ENCODE results near the gene CRYBG3.

CRYBG3 gene

DNA sequence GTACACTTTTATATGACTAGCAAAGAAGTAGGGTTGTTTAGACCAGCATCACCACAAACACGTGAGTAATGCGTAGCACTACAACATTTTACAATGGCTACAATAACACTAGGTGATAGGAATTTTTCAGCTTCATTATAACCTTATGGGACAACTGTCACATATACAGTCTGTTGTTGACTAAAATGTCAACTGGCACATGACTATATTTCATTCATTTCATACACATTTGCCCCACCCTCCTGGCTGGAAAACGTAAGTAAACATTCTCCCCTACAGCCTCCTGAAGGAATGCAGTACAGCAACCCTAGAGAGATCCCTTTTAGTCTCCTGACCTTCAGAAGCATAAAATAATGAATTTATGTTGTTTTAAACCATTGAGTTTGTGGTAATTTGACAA is 134.2 kb downstream of the CRYBG3 start:
- H3K27ac Mint-ChIP-seq, result no peak overlapping the region
- no peak for DNase-seq
- H3K36me3 Mint-ChIP-seq (ENCODE audit: low read depth), result peaks cover 95% of the 10 kb centered on the region
- H3K27me3 Mint-ChIP-seq, result no peaks in the 10 kb centered on the region
- H3K4me3 Mint-ChIP-seq, result no peak overlapping the region
- no peaks in the 10 kb centered on the region for H3K9me3 Mint-ChIP-seq
- no peaks in the 10 kb centered on the region for H3K4me1 Mint-ChIP-seq (ENCODE audit: low read depth)

DNA sequence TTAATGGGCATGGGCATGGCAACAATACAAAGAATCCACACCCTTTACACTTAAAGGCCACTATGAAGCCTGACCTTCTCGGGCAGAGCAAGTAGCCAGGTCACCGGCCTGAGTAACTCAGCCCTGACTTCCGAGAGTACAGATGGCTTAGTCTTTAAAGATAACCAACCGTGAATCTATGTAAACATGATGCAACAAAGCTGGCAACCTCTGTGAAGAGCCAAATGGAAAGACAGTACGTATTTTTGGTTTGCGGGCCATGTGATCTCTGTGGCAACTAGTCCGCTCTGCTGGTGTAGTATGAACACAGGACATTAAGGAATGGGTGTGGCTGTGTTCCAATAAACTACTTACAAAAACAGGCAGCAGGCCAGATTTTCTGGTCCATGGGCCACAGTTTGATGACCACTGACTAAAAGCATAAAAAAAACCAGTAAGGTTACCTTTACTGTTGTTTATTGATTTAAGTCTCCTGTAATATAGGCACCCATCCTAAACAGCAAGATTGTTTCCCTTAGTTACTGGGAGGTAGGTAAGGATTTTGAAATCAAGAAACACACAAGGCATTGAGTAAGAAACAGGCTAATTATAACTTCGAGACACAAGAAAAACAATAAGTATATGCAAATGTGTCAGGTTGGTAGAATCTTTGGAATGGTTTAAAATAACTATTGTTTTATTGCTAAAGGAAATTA is 136.0 kb downstream of the CRYBG3 start:
- Mint-ChIP-seq H3K9me3 (no peaks in the 10 kb centered on the region), H3K27ac (no peak overlapping the region), H3K27me3 (no peaks in the 10 kb centered on the region), H3K4me1 (ENCODE audit: low read depth) (peaks cover 15% of the 10 kb centered on the region), H3K4me3 (no peak overlapping the region), H3K36me3 (ENCODE audit: low read depth) (peaks cover 96% of the 10 kb centered on the region)
- no peak for DNase-seq

GRCh38 chr3:97958396-97958795 is 136.6 kb downstream of the CRYBG3 start:
- DNase-seq, result no peak
- Mint-ChIP-seq H3K4me3 (no peak overlapping the region), H3K36me3 (ENCODE audit: low read depth) (peaks cover 95% of the 10 kb centered on the region), H3K27me3 (no peaks in the 10 kb centered on the region), H3K27ac (no peak overlapping the region), H3K9me3 (no peaks in the 10 kb centered on the region), H3K4me1 (ENCODE audit: low read depth) (peaks cover 17% of the 10 kb centered on the region)

DNA sequence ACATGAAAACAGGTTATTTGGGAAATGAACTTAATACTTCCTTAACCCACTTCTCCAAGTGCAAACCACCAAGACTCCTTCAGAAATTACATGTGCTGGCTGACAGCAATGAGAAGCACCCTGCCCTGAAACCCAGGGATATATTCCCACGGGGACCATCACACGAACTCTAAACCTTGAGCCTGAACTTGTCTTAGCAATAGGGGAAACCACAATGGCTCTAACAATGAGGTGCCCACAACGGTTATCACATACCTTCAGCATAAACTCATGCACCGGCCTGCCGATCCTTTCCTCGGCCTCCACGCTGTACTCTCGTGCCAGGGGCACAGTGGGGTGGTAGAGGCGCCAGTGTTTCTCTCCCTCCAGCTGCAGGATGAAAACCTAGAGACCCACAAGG is 137.0 kb downstream of the CRYBG3 start:
- no peak for DNase-seq
- H3K9me3 Mint-ChIP-seq, result no peaks in the 10 kb centered on the region
- H3K36me3 Mint-ChIP-seq (ENCODE audit: low read depth), result peaks cover 95% of the 10 kb centered on the region
- peaks cover 21% of the 10 kb centered on the region for H3K4me1 Mint-ChIP-seq (ENCODE audit: low read depth)
- H3K27ac Mint-ChIP-seq, result no peak overlapping the region
- no peaks in the 10 kb centered on the region for H3K27me3 Mint-ChIP-seq
- no peak overlapping the region for H3K4me3 Mint-ChIP-seq

DNA sequence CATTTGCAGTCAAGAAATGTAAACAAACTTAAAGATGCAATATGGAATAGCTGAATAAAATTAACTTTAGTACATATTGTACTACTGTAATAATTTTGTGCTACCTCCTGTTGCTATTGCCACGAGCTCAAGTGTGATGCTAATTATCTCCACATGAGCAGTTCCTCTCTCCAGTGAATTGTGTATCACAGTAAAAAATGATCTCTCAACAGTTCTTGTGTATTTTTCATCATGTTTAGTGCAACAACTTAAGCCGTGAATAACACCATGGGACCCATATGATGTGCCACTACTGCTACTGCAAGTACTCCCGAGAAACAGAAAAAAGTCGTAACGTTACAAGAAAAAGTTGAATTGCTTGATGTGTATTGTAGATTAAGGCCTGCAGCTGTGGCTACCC is 138.1 kb downstream of the CRYBG3 start:
- Mint-ChIP-seq H3K27me3 (no peaks in the 10 kb centered on the region), H3K36me3 (ENCODE audit: low read depth) (peaks cover 95% of the 10 kb centered on the region), H3K27ac (no peak overlapping the region), H3K9me3 (no peaks in the 10 kb centered on the region), H3K4me1 (ENCODE audit: low read depth) (peaks cover 29% of the 10 kb centered on the region), H3K4me3 (no peak overlapping the region)
- no peak for DNase-seq

- H3K36me3 Mint-ChIP-seq (ENCODE audit: low read depth), result peaks cover 94% of the 10 kb centered on the region
These were observed 138.7 kb downstream of the CRYBG3 start for GRCh38 chr3:97960551-97960950.

GRCh38 chr3:97960993-97961766 is 139.4 kb downstream of the CRYBG3 start:
- H3K4me3 Mint-ChIP-seq, result no peak overlapping the region
- DNase-seq, result no peak
- peaks cover 38% of the 10 kb centered on the region for H3K4me1 Mint-ChIP-seq (ENCODE audit: low read depth)
- H3K27ac Mint-ChIP-seq, result no peak overlapping the region
- no peaks in the 10 kb centered on the region for H3K27me3 Mint-ChIP-seq
- no peaks in the 10 kb centered on the region for H3K9me3 Mint-ChIP-seq
- peaks cover 94% of the 10 kb centered on the region for H3K36me3 Mint-ChIP-seq (ENCODE audit: low read depth)

More at GRCh38 chr3:97960551-97960950, 138.7 kb downstream of the CRYBG3 start:
- Mint-ChIP-seq H3K27ac (no peak overlapping the region), H3K27me3 (no peaks in the 10 kb centered on the region), H3K4me3 (no peak overlapping the region), H3K9me3 (no peaks in the 10 kb centered on the region), H3K4me1 (ENCODE audit: low read depth) (peaks cover 32% of the 10 kb centered on the region)
- DNase-seq, result no peak

DNA sequence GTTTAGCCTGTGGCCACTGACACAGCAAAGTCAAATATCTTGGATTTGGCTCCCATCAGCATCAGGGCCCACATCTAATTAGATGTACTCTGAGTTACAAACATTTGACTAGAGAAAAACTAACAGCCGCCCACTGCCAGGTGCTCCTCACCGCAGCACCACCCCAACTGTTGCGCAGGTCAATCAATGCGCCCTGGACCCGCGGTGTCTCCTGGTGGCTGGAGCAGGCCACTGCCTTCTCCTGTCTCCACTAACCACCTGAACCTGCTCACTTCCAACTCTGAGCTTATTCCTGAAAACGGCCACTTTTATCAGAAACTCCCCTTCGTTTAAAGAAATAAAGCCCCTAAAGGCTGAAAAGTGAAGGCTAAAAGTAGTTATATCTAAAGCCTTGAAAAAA is 146.2 kb downstream of the CRYBG3 start:
- no peak for DNase-seq
- no peaks in the 10 kb centered on the region for H3K27me3 Mint-ChIP-seq
- H3K4me3 Mint-ChIP-seq, result no peak overlapping the region
- no peaks in the 10 kb centered on the region for H3K9me3 Mint-ChIP-seq
- H3K27ac Mint-ChIP-seq, result no peak overlapping the region
- peaks cover 74% of the 10 kb centered on the region for H3K36me3 Mint-ChIP-seq (ENCODE audit: low read depth)
- peaks cover 78% of the 10 kb centered on the region for H3K4me1 Mint-ChIP-seq (ENCODE audit: low read depth)

DNA sequence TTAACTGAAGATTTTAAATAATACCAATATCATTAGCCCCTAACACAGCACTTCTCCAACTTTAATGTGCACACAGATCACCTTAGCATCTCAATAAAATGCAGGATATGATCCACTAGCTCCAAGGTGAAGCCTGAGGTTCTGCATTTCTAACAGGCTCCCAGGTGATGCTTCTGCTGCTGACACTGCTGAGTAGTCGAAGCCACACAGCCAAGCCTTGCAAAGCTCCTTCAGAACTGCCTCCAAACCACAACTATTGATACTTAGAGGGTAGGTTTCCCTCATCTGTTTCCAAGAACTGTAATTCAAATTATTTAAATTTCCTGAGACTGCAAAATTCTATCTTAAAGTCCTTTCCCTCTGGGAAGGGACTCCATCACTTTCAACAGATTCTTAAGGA is 146.6 kb downstream of the CRYBG3 start:
- Mint-ChIP-seq H3K9me3 (no peaks in the 10 kb centered on the region), H3K27ac (no peak overlapping the region), H3K4me3 (no peak overlapping the region), H3K4me1 (ENCODE audit: low read depth) (peaks cover 81% of the 10 kb centered on the region), H3K36me3 (ENCODE audit: low read depth) (peaks cover 71% of the 10 kb centered on the region), H3K27me3 (no peaks in the 10 kb centered on the region)
- DNase-seq, result no peak

GRCh38 chr3:97969541-97969940 is 147.7 kb downstream of the CRYBG3 start:
- peaks cover 75% of the 10 kb centered on the region for H3K4me1 Mint-ChIP-seq (ENCODE audit: low read depth)
- no peaks in the 10 kb centered on the region for H3K9me3 Mint-ChIP-seq
- peak overlapping the region; percentile 89 for H3K4me3 Mint-ChIP-seq

DNA sequence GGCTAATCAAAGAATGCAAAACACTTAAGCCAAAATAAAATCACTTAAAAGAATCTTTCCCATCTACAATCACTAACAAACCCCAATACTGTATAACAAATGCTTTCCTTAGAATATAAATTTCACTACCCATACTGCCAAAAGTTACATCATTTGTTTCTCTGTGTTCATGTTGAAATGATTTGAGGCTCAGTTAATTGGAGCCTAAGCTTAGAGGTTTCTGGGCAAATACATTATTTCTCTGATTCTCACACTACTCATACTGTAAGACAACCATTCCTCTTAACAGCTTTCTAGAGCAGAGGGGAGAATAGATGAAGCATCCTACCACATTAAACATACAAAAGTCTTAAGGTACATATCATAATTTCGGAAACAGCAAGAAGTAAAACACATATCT is 148.3 kb downstream of the CRYBG3 start:
- DNase-seq, result no peak
- Mint-ChIP-seq H3K36me3 (ENCODE audit: low read depth) (peaks cover 54% of the 10 kb centered on the region), H3K27ac (peak overlapping the region; percentile 95), H3K27me3 (no peaks in the 10 kb centered on the region), H3K4me3 (peak overlapping the region; percentile 89), H3K9me3 (no peaks in the 10 kb centered on the region), H3K4me1 (ENCODE audit: low read depth) (peaks cover 75% of the 10 kb centered on the region)

More at GRCh38 chr3:97969541-97969940, 147.7 kb downstream of the CRYBG3 start:
- DNase-seq, result no peak
- Mint-ChIP-seq H3K27me3 (no peaks in the 10 kb centered on the region), H3K36me3 (ENCODE audit: low read depth) (peaks cover 60% of the 10 kb centered on the region), H3K27ac (no peak overlapping the region)

DNA sequence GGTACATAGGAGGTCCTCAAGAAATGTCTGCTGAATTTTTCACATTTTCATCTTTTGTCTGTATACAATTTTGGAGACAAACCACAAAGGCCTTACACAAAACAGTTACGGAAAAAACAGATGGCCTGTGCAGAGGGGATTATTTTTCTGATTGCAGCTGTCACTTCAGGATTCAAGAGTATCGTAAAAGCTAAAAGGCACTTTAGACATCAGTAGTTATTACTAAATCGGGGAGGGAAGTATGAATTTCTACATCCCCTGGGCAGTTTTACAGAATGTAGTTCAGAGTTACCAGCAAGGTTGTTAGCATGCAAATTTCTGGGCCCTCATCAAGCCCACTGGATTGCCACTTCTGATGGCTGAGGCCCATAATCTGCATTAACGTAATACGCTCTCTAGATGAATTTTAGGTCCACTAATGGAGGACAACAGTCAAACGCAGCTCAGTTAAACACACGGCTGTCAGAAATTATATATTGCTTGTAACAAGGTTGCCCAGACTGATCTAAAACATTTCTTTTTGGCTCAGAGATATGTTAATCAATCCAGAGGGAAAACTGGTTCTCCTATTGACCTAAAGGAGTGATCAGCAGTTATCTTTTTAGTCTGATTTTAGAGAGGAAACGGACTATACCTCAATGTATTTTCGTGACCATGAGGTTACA is 149.3 kb downstream of the CRYBG3 start:
- H3K4me1 Mint-ChIP-seq (ENCODE audit: low read depth), result peaks cover 69% of the 10 kb centered on the region
- H3K27ac Mint-ChIP-seq, result peak overlapping the region; percentile 95
- H3K27me3 Mint-ChIP-seq, result no peaks in the 10 kb centered on the region
- no peak for DNase-seq
- peaks cover 45% of the 10 kb centered on the region for H3K36me3 Mint-ChIP-seq (ENCODE audit: low read depth)
- no peaks in the 10 kb centered on the region for H3K9me3 Mint-ChIP-seq
- peak overlapping the region; percentile 89 for H3K4me3 Mint-ChIP-seq

DNA sequence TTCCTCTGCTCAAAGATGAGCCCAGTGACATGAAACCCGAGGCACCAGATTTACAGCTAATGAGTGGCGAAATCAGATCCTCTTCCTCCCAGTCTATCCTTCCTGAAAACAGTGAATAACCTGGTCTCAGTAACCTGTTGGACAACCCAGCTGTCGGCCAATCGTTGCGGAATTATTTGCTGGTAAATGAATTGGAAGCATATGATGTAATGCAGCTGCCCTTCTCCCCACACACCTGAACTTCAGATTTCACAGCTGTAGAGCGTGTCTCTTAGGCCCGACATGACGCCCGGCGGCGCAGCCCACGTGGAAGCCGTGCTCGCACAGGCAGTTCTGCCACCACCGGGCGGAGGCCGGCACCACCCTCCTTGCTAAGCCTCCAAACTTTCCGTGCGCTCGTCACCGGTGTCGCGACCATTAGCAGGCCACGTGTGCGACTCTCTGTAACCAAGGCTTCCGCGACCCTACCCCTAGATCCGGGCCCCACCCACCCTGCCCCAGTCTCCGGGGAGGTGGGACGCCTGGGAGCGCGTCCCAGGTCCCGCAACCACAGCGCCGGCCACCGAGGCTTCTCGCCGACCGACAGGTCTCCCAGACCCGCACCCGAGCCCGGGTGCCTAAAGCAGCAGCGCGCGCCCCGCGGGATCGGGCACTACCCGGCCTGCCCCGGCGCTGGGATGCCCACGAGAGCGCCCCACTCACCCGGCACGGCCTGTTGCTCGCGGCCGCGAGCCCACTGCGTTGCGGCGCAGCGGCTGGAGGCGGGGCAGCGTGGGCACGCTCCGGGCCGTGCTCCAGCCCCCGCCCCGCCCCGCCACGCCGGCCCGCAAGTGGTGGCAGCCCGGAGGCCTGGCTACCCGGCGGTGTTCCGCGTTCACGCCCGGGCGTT is 150.1 kb downstream of the CRYBG3 start, which contains the start of gene RIOX2:
TSS of gene RIOX2 (minus strand) at position 753 of the 889 bp plus-strand sequence. CDS start 4,838 bp downstream, outside the sequence.
- H3K4me1 Mint-ChIP-seq (ENCODE audit: low read depth), result peaks cover 62% of the 10 kb centered on the region
- peak within 1 kb of the TSS; percentile 89 for H3K4me3 Mint-ChIP-seq
- peak within 1 kb of the TSS; percentile 95 for H3K27ac Mint-ChIP-seq

GRCh38 chr3:97972976-97973375 is 151.2 kb downstream of the CRYBG3 start:
- H3K27ac Mint-ChIP-seq, result peak overlapping the region; percentile 84
- H3K4me1 Mint-ChIP-seq (ENCODE audit: low read depth), result peaks cover 52% of the 10 kb centered on the region
- DNase-seq, result no peak
- H3K36me3 Mint-ChIP-seq (ENCODE audit: low read depth), result peaks cover 27% of the 10 kb centered on the region
- no peaks in the 10 kb centered on the region for H3K27me3 Mint-ChIP-seq
- H3K9me3 Mint-ChIP-seq, result no peaks in the 10 kb centered on the region
- H3K4me3 Mint-ChIP-seq, result peak overlapping the region; percentile 74

More for the DNA sequence above, 150.1 kb downstream of the CRYBG3 start, which contains the start of gene RIOX2:
- Mint-ChIP-seq H3K9me3 (no peaks in the 10 kb centered on the region), H3K36me3 (ENCODE audit: low read depth) (peaks cover 37% of the 10 kb centered on the region), H3K27me3 (no peaks in the 10 kb centered on the region)
- DNase-seq, result peak; percentile 87
